SK-N-SH (cell line): Measurements from ENCODE around the gene IFT25. TPM values are rescaled to one million over a fixed set of nuclear protein-coding genes. Genes with fewer than 3 reads are reported as not detected.

ENCODE experiments used
- CTCF ChIA-PET: fragments of 300-600, 350-600 bp; formaldehyde crosslinking; extraction: SDS; loops from one replicate; lab custom pipeline; 2021; lab: Yijun Ruan, JAX
- POLR2A ChIA-PET: fragments of 350-600 bp; sonication (Branson Sonifier 250); formaldehyde crosslinking; extraction: SDS; loops from one replicate; lab custom pipeline; 2020; ENCODE audit warnings: antibody characterized with exemption, inconsistent platforms; lab: Yijun Ruan, JAX
- DNase-seq: peaks from one replicate; pipeline ENCODE4 v3.0.0; 2012
- H2AFZ ChIP-seq: fragments of 200-600 bp; sonication (generic); 2 replicates; pipeline ENCODE4 v1.8.1; 2016; ENCODE audit warnings: antibody characterized with exemption, mild to moderate bottlenecking, low read depth
- H3F3A ChIP-seq: fragments of 200-600 bp; sonication (generic); replicated peaks from 2 replicates; pipeline ENCODE3; 2016; ENCODE audit warnings: antibody characterized with exemption, mild to moderate bottlenecking; ENCODE audit not compliant: insufficient read depth
- H3K27ac ChIP-seq, 2 experiments: fragments of 200-500 bp in 1 of 2; fragments of 200-600 bp in 1 of 2; sonication (Bioruptor generic) in 1 of 2; sonication (generic), shearing (Covaris generic) in 1 of 2; 2 replicates each; pipeline versions ENCODE4 v1.5.1 to v1.6.1; 2014 to 2016; ENCODE audit warnings: low read depth in 2 of 2, inconsistent platforms in 1 of 2, low read length in 1 of 2, mild to moderate bottlenecking in 1 of 2, mixed read lengths in 1 of 2
- H3K27me3 ChIP-seq: fragments of 200-600 bp; sonication (generic), shearing (Covaris generic); 2 replicates; pipeline ENCODE4 v1.6.1; 2016; ENCODE audit warnings: mixed run types; ENCODE audit not compliant: insufficient read depth
- H3K36me3 ChIP-seq, 2 experiments: fragments of 200-500 bp in 1 of 2; fragments of 200-600 bp in 1 of 2; sonication (Bioruptor generic) in 1 of 2; sonication (generic) in 1 of 2; replicated peaks in 1 of 2; 2 replicates each; pipeline versions ENCODE3 to v1.5.1; 2014 to 2016; ENCODE audit warnings: low read length in 1 of 2, mild to moderate bottlenecking in 1 of 2; ENCODE audit not compliant: insufficient read depth in 2 of 2, control insufficient read depth in 1 of 2
- H3K4me1 ChIP-seq, 2 experiments: fragments of 200-500 bp in 1 of 2; fragments of 200-600 bp in 1 of 2; sonication (Bioruptor generic) in 1 of 2; sonication (generic), shearing (Covaris generic) in 1 of 2; 2 replicates each; pipeline versions ENCODE4 v1.5.1 to v1.6.1; 2014 to 2016; ENCODE audit warnings: low read depth in 1 of 2, low read length in 1 of 2, mixed run types in 1 of 2; ENCODE audit not compliant: insufficient read depth in 2 of 2, control insufficient read depth in 1 of 2
- H3K4me2 ChIP-seq: fragments of 200-600 bp; sonication (generic), shearing (Covaris generic); 2 replicates; pipeline ENCODE4 v1.6.1; 2017; ENCODE audit warnings: mixed run types
- H3K4me3 ChIP-seq, 2 experiments: fragments of 200-500 bp in 1 of 2; fragments of 200-600 bp in 1 of 2; sonication (Bioruptor generic) in 1 of 2; sonication (generic), shearing (Covaris generic) in 1 of 2; 2 replicates each; pipeline versions ENCODE4 v1.5.1 to v1.8.1; 2014 to 2016; ENCODE audit warnings: low read depth in 2 of 2, inconsistent platforms in 1 of 2, low read length in 1 of 2, mild to moderate bottlenecking in 1 of 2, mixed read lengths in 1 of 2, moderate library complexity in 1 of 2
- H3K79me2 ChIP-seq: fragments of 200-600 bp; sonication (generic); 2 replicates; pipeline ENCODE4 v1.8.1; 2017; ENCODE audit warnings: mild to moderate bottlenecking; ENCODE audit not compliant: insufficient read depth
- H3K9ac ChIP-seq: fragments of 200-600 bp; sonication (generic); 2 replicates; pipeline ENCODE4 v1.6.1; 2017; ENCODE audit warnings: mixed run types
- H3K9me2 ChIP-seq: fragments of 200-600 bp; sonication (generic); 2 replicates; pipeline ENCODE4 v1.6.1; 2017; ENCODE audit warnings: mixed run types
- H3K9me3 ChIP-seq: fragments of 200-600 bp; sonication (generic); 2 replicates; pipeline ENCODE4 v1.6.1; 2017; ENCODE audit warnings: mixed run types, mild to moderate bottlenecking, moderate library complexity
- H4K20me1 ChIP-seq: fragments of 200-600 bp; sonication (generic); 2 replicates; pipeline ENCODE4 v1.6.1; 2017; ENCODE audit warnings: mild to moderate bottlenecking, mixed run types; ENCODE audit not compliant: insufficient read depth
- ELF1 ChIP-seq: IDR thresholded peaks from 2 replicates; pipeline ENCODE4 v1.4.0; 2012
- EP300 ChIP-seq, 2 experiments: IDR thresholded peaks; 2 replicates each; pipeline versions ENCODE4 v1.4.0 to v1.6.1; 2012; ENCODE audit warnings: borderline replicate concordance in 1 of 2, low read depth in 1 of 2, low read length in 1 of 2
- FOXJ3 ChIP-seq: sonication (generic); formaldehyde crosslinking; IDR thresholded peaks from 2 replicates; pipeline ENCODE4 v1.5.1; 2020; ENCODE audit warnings: mild to moderate bottlenecking, missing genetic modification reagents
- FOXM1 ChIP-seq: IDR thresholded peaks from 2 replicates; pipeline ENCODE4 v1.4.0; 2012; ENCODE audit warnings: low read depth, mild to moderate bottlenecking
- IRF3 ChIP-seq: fragments of 150-350 bp; IDR thresholded peaks from 2 replicates; pipeline ENCODE4 v1.6.1; 2016; ENCODE audit warnings: mild to moderate bottlenecking, low read depth, low read length
- MXI1 ChIP-seq: IDR thresholded peaks from 2 replicates; pipeline ENCODE4 v1.6.1; 2012; ENCODE audit warnings: mild to moderate bottlenecking, low read depth, low read length, improper control_type of control experiment
- POLR2AphosphoS5 ChIP-seq: IDR thresholded peaks from 2 replicates; pipeline ENCODE4 v1.6.1; 2012; ENCODE audit warnings: low read depth, low read length
- RAD21 ChIP-seq: IDR thresholded peaks from 2 replicates; pipeline ENCODE4 v1.6.1; 2012; ENCODE audit warnings: mild to moderate bottlenecking, low read length
- REST ChIP-seq: IDR thresholded peaks from 2 replicates; pipeline ENCODE4 v1.6.1; 2012; ENCODE audit warnings: mild to moderate bottlenecking, low read depth, low read length, moderate library complexity
- RFX5 ChIP-seq: IDR thresholded peaks from 2 replicates; pipeline ENCODE4 v1.6.1; 2012; ENCODE audit warnings: mild to moderate bottlenecking, improper control_type of control experiment, low read length
- SIN3A ChIP-seq: IDR thresholded peaks from 2 replicates; pipeline ENCODE4 v1.6.1; 2012; ENCODE audit warnings: low read depth, mild to moderate bottlenecking, low read length, moderate library complexity, borderline replicate concordance
- TAF1 ChIP-seq: IDR thresholded peaks from 2 replicates; pipeline ENCODE4 v1.6.1; 2012; ENCODE audit warnings: low read depth, mild to moderate bottlenecking, low read length, moderate library complexity, borderline replicate concordance
- ZBTB33 ChIP-seq: IDR thresholded peaks from 2 replicates; pipeline ENCODE4 v1.4.0; 2012; ENCODE audit warnings: low read depth, borderline replicate concordance
- WGBS: methylation state at CpG from one replicate; pipeline ENCODE4 v1.1.6; 2017; ENCODE audit warnings: low lambda C conversion rate; 5-methylcytosine and 5-hydroxymethylcytosine counted together
- polyA plus RNA-seq, 3 experiments: library from polyadenylated mRNA; depleted of rRNA; stranded (reverse); fragments of >200 nt; gene quantifications; 2 replicates each; pipeline ENCODE4 v1.2.3, GENCODE V29; 2012
- TF ChIP-seq, protein P1 (sequence below): IDR thresholded peaks from 2 replicates; pipeline ENCODE4; 2012

IFT25 gene
- polyA plus RNA-seq, 1 of the 3 experiments (the other 2 are of a cell fraction), result 25.7 TPM

DNA sequence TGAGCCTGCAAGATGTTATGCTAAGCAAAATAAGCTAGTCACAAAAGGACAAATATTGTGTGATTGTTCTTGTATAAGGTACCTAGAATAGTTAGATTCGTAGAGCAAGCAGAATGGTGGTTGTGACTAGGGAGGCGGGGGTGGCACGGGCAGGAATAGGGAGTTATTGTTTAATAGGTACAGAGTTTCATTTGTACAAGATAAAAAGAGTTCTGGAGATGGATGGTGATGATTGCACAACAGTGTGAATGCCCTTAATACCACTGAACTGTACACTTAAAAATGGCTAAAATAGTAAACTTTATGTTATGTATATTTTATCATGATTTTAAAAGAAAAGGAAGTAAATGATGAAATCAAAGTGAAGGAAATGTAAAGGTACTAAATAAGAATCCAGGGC lies 21.3 kb upstream of the IFT25 start:
- CTCF ChIA-PET, result interaction anchor here (1.5 to 2.4 kb wide), 2 partner anchors 10 to 106 kb away, joined by 5 to 10 read pairs; no protein-coding TSS in a partner anchor
- Histone ChIP-seq H3K9ac (no peak overlapping the region), H3K9me3 (no peaks in the 10 kb centered on the region), H2AFZ (no peak overlapping the region), H3K4me1 (no peaks in the 10 kb centered on the region), H3F3A (peaks cover 11% of the 10 kb centered on the region), H4K20me1 (no peaks in the 10 kb centered on the region)
- TF ChIP-seq POLR2AphosphoS5, result no peak
- no peak for TF ChIP-seq EP300 (IDR thresholded peaks at IDR 0.05; ENCODE audit: borderline replicate concordance in 1 of 2, low read depth in 1 of 2, low read length in 1 of 2)
- no peak for TF ChIP-seq TAF1
- no peak for TF ChIP-seq REST
- no peak for TF ChIP-seq FOXJ3 (CRISPR knock-in tag)
- no peak for TF ChIP-seq IRF3
- no peak for TF ChIP-seq FOXM1
- no peak for TF ChIP-seq ELF1
- TF ChIP-seq MXI1, result no peak
- TF ChIP-seq SIN3A, result no peak
- TF ChIP-seq, protein P1, sequence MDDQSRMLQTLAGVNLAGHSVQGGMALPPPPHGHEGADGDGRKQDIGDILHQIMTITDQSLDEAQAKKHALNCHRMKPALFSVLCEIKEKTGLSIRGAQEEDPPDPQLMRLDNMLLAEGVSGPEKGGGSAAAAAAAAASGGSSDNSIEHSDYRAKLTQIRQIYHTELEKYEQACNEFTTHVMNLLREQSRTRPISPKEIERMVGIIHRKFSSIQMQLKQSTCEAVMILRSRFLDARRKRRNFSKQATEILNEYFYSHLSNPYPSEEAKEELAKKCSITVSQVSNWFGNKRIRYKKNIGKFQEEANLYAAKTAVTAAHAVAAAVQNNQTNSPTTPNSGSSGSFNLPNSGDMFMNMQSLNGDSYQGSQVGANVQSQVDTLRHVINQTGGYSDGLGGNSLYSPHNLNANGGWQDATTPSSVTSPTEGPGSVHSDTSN, result no peak
- no peak for TF ChIP-seq ZBTB33
- TF ChIP-seq RFX5, result no peak
- TF ChIP-seq RAD21, result no peak
- TF ChIP-seq, all 33 proteins: peak for 0
- WGBS, result 94% methylated on average over 3 of the region's 3 CpGs
- Histone ChIP-seq H3K27me3 (no peaks in the 10 kb centered on the region), H3K4me3 (no peak overlapping the region), H3K36me3 (peaks cover 56 to 63% of the 10 kb centered on the region in 2 experiments), H3K4me2 (no peak overlapping the region), H3K9me2 (no peaks in the 10 kb centered on the region), H3K27ac (no peak overlapping the region), H3K79me2 (no peaks in the 10 kb centered on the region)
- POLR2A ChIA-PET, result no interaction called here
- no peak for DNase-seq
